ENCODE data around the gene SORL1-AS1.
A peak's percentile ranks its signal among the peaks of the same experiment; 100 is the strongest.

SORL1-AS1 gene

GRCh38 chr11:121453589-121454299 lies 977 bp upstream of the SORL1-AS1 start:
- no peak for DNase-seq (ENCODE audit: extremely low read depth in 1 of 2, low read depth in 1 of 2)

- peak in 1 of 2 donors; percentile 63 for DNase-seq (ENCODE audit: extremely low read depth in 1 of 2, low read depth in 1 of 2)
Measured at GRCh38 chr11:121451986-121452608, 670 bp downstream of the SORL1-AS1 start, which contains the start of gene SORL1. Gene SORL1, plus strand, starts transcription at chr11:121452314. Its CDS starts 18 bp downstream, at chr11:121452332.

DNA sequence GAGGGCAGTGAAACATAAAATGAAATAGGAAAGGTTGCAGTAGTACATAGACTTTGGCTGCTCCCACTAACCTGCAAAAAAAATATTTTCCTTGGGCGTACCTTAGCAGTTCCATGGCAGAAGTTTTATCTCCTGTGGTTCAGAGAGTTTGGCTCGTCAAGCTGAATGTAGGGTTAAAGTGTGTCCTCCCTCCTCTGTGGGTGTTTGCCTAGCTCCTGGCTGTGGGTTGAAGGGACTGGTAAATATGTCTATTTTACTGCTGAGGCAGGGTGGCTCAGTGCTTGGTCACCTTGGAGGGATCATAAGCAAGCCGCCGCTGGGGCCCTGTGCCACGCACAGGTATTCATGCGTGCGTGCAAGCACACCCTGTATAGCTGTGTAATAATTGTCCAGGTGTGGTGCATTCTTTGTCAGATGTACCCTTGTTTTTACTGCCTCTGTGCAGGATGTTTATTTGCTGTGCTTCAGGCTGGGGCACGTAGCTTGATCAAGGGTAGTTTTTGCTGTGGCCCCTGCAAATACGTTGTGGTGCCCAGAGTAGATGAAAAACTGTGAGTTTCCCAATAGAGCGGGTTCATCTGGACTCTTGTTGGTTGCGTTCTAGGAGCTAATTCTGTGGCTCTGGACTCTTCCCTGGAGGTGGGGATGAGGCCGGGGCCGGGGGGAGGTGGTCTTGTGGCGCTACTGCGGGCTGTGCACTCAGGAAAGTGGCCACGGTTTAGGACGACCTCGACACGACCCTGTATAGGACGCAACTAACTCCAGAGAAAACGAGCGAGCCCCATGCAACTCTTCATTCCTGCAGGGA lies 1.4 kb downstream of the SORL1-AS1 start:
- no peak for DNase-seq (ENCODE audit: extremely low read depth in 1 of 2, low read depth in 1 of 2)

DNA sequence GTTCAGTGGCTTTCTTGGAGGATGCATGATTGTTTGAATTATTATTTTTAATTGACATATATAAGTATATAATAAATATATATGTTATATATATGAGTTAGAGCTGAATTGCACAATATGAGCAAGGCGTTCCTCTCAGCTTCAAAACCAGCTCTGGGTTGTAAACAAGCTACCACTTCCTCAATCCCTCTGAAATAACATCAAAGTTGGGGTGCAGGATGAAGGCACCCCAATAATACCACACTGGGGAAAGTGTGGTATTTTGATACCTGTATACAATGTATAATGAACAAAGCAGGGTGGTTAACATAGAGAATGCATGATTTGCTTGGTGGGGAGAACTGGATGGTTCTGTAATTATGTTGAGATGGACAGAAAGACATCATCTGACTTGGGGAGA lies 2.4 kb downstream of the SORL1-AS1 start:
- no peak for DNase-seq (ENCODE audit: extremely low read depth in 1 of 2, low read depth in 1 of 2)

GRCh38 chr11:121449626-121450025 lies 3.1 kb downstream of the SORL1-AS1 start:
- no peak for DNase-seq (ENCODE audit: extremely low read depth in 1 of 2, low read depth in 1 of 2)

- DNase-seq (ENCODE audit: extremely low read depth in 1 of 2, low read depth in 1 of 2), result no peak
Measured at GRCh38 chr11:121449123-121449522, 3.6 kb downstream of the SORL1-AS1 start.

DNA sequence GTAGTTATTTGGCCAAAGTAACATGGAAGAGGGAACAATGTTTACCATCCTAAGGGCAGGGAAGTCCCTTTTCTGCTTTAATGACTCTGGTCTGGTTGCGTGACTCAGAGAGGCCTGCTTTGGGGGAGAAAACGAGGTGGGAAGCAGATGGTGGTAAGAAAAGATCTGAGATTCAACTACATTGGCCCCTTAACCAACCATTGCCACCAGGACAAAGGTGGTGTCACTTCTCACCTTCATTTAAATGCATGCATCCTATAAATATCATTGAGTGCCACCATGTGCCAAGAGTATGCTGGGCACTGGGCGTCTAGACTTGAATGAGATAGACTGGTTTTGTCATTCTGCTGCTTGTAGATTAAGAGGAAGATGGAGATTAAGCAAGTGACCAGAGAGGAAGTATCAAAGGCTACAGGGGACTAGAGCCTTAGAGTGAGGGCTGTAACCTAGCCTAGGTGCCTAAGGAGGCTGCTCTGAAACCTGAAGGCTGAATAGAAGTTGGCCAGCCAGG lies 4.3 kb downstream of the SORL1-AS1 start:
- DNase-seq (ENCODE audit: extremely low read depth in 1 of 2, low read depth in 1 of 2), result no peak

DNA sequence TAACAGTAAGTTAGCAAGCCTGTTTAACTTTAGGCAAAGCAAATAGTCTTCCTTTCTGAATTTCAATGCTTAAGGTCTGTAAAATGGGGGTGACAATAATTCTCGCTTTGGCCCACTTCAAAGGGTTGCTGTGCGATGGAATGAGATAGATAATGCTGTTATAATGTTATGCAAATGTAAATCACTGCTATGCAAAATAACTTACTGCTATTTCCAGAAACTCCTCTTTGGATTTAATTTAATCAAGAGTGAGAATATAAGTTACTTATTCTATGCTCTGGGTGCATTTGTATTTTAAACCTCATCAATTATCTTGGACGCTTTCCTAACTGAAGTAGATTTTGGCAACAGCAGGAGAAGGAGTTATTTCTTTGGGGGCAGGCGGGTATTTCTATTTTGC lies 4.8 kb downstream of the SORL1-AS1 start:
- no peak for DNase-seq (ENCODE audit: extremely low read depth in 1 of 2, low read depth in 1 of 2)

DNA sequence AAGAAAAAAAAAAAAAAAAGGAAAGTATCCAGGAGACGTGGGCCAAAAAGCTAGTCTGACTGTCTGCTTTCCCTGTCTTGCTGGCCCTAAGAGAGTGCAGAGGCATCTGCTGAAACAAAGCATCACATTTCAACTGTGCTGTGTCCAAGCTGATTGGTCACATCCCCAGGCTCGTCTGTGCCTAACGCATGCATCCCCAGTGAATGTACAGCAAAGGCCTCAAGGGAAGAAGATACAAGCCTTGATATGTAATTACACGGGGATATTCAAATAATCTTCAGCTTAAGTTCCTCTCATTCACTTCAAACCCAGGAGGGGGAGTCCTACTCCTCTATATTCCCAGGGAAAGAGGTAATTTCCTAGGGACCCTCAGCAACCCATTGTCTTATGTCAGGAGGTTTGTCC lies 6.0 kb downstream of the SORL1-AS1 start:
- no peak for DNase-seq (ENCODE audit: extremely low read depth in 1 of 2, low read depth in 1 of 2)

GRCh38 chr11:121445071-121445768 lies 7.5 kb downstream of the SORL1-AS1 start:
- DNase-seq (ENCODE audit: extremely low read depth in 1 of 2, low read depth in 1 of 2), result no peak

GRCh38 chr11:121444526-121444925 lies 8.2 kb downstream of the SORL1-AS1 start:
- DNase-seq (ENCODE audit: extremely low read depth in 1 of 2, low read depth in 1 of 2), result no peak

DNA sequence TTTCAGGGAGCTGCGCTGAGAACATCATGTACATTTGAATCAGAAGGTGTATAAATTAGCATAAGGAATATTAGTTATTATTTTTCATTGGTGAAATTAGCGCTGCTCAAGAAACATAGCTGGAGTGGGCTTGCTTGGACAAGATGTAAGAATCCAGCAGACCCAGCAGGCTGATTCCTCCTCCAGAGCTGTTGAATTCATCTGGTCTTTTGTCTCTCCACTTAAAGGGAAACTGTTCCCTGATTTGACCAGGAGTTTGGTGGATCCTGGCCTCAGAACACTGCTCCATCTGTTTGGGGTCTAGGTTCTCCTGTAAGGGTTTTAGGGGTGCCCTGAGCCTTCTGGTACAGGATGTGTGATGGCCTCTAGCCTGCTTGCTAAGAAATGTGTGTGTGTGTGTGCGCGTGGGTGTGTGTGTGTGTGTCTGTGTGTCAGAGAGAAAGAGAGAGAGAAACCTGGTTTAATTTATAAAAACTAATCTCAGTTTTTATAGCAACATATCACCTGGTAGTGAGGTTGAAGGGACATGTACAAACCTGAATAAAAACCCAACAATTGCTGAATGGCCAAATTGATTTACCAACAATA lies 9.0 kb downstream of the SORL1-AS1 start:
- DNase-seq (ENCODE audit: extremely low read depth in 1 of 2, low read depth in 1 of 2), result no peak

DNA sequence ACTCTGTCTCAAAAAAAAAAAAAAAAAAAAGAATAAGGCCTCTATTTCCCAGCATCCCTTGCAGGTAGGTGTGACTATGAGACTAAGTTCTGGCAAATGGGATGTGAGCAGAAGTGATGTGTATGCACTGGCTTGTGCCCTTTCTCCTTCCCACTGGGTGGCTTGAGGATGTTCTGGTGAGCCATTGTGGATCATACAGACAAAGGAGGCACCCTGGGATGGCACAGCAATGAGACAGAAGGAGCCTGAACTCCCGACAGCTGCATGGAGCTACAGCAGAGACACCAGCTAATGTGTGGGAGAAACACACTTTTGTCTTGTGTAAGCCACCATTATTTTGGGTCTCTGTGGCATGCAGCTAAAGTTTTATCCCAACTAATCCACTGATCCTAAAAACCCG lies 11.2 kb downstream of the SORL1-AS1 start:
- no peak for DNase-seq (ENCODE audit: extremely low read depth in 1 of 2, low read depth in 1 of 2)

- no peak for DNase-seq (ENCODE audit: extremely low read depth in 1 of 2, low read depth in 1 of 2)
Measured at GRCh38 chr11:121439759-121440158, 13.0 kb downstream of the SORL1-AS1 start.

DNA sequence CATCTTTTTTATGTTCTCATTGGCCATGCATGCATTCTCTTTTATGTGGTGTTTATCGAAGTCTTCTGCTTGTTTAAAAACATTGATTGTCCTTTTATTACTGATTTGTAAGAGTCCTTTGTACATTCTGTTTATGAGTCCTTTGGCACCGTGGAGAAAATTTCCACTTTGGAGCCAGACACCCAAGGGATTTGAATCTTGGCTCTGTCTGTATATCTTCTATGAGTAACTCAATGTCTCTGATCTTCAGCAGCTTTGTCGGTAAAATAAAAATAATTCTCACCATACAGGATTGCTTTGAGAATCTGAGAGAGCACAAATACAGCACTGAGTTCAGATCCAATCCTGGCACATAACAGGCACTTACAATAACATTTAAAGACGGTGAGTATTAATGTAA lies 13.4 kb downstream of the SORL1-AS1 start:
- DNase-seq (ENCODE audit: extremely low read depth in 1 of 2, low read depth in 1 of 2), result no peak

- no peak for DNase-seq (ENCODE audit: extremely low read depth in 1 of 2, low read depth in 1 of 2)
Measured at GRCh38 chr11:121437686-121438078, 15.1 kb downstream of the SORL1-AS1 start.

DNA sequence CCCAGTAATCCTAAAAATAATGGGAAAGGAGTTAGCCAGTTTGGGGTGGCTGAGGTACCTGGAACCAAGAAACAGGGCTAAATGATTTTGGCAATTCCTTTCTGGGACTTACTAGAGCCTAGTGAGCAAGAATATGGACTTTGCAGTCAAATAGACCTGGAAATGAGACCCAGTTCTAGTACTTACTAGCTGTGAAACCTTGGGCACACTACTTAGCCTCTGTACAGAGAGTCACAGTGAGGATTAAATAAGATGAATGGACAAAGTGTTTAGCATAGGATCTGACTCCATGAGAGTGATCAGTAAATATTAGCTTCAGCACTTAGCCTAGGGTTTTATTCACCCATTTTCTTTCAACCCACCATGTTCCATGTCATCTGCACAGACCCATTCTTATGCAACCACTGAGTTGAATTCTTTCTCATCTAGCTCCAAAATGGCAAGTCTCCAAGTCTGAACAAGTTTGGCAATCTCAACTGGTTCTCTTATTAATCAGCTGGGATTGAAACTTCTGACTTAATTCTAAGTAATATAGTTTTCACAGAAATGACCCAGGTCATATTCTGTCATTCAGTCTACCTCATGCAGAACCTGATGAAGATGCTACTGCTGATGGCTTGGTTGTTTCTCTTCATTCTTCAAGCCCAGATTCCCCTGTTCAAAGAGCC lies 15.6 kb downstream of the SORL1-AS1 start:
- DNase-seq (ENCODE audit: extremely low read depth in 1 of 2, low read depth in 1 of 2), result no peak

GRCh38 chr11:121435551-121436511 lies 16.9 kb downstream of the SORL1-AS1 start:
- DNase-seq (ENCODE audit: extremely low read depth in 1 of 2, low read depth in 1 of 2), result no peak

DNA sequence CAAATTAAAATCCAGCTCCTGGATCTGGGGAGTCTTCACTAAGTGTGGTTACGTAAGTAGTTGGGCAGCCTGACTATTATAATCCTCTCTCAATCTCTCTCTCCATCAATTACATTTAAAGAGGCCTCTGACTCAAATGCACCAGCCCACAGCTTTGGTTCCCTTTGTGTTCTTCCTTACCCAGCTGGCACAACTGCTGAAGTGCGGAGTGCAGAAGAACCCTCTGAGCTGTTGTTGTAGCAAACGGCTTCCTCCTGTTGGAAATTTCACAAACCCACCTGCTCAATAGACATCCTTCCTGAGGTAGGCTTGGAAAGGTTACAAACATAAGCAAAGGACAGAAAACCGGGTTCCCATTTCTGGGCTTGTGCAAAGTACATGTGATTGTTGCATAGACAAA lies 17.6 kb downstream of the SORL1-AS1 start:
- no peak for DNase-seq (ENCODE audit: extremely low read depth in 1 of 2, low read depth in 1 of 2)

All from activated CD8-positive, alpha-beta memory T cell treated with anti-CD3 and anti-CD28 coated beads for 1 hour (primary cell).